Measurements from ENCODE around the gene LRRK1.
"Not testable (repeated sequence)": the region's sequence is repeated elsewhere in the genome, so short reads cannot be mapped to it uniquely, and the experiment has no call there.

The LRRK1 gene

GRCh38 chr15:101072235-101072634 is 153.1 kb downstream of the LRRK1 start:
- not testable (repeated sequence) for DNase-seq (ENCODE audit: low read depth)

DNA sequence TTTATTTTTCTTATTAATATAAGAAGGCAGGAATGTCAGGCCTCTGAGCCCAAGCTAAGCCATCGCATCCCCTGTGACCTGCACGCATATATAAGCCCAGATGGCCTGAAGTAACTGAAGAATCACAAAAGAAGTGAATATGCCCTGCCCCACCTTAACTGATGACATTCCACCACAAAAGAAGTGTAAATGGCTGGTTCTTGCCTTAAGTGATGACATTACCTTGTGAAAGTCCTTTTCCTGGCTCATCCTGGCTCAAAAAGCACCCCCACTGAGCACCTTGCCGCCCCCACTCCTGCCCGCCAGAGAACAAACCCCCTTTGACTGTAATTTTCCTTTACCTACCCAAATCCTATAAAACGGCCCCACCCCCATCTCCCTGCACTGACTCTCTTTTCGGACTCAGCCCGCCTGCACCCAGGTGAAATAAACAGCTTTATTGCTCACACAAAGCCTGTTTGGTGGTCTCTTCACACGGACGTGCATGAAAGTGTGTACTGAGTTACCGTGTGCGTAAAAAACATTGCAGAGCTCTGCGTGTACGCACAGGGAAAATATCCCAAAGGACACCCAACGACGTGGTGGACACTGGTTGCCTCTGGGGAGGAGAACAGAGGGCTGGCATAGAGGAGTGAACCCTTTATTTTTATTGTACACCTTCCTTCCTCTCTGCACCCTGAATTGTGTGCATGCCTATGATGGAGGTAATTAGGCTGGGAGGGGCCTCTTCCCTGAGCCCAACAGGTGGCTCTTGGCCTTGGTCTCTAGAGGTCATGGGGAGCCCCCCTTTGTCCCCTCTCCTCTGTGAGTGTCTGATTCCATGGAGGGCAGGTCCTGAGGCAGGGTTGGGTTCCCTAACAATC is 158.9 kb downstream of the LRRK1 start:
- not testable (repeated sequence) for DNase-seq (ENCODE audit: low read depth)

- DNase-seq (ENCODE audit: low read depth): no peak
These were observed 159.6 kb downstream of the LRRK1 start for GRCh38 chr15:101078669-101079323.

GRCh38 chr15:101081900-101082299 is 162.7 kb downstream of the LRRK1 start:
- DNase-seq (ENCODE audit: low read depth): no peak

- no peak for DNase-seq (ENCODE audit: low read depth)
These were observed 164.3 kb downstream of the LRRK1 start for GRCh38 chr15:101083336-101084045.

DNA sequence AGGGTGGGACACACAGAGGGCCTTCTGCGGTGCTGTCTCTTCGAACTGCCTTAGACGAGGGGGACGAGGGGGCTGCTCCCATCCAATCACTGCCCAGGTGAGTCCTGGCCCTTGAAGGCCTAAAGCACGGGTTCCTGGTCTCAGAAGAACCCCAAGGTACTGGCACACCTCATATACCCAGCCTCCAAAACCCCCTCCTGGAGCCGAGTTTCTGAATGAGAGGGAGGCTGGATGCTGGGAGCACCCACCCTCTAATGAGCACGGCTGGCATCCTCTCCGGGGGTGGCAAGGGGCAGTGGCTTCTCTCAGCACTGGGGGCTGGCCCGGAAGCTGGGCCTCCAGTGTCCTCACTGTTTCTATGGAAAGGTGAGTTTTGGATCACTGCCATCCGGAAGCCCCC is 165.6 kb downstream of the LRRK1 start:
- DNase-seq (ENCODE audit: low read depth): no peak

- DNase-seq (ENCODE audit: low read depth): no peak
These were observed 166.1 kb downstream of the LRRK1 start for GRCh38 chr15:101085311-101085700.

- no peak for DNase-seq (ENCODE audit: low read depth)
These were observed 167.4 kb downstream of the LRRK1 start for GRCh38 chr15:101086394-101087171.

GRCh38 chr15:101087172-101087769 is 168.1 kb downstream of the LRRK1 start:
- no peak for DNase-seq (ENCODE audit: low read depth)

DNA sequence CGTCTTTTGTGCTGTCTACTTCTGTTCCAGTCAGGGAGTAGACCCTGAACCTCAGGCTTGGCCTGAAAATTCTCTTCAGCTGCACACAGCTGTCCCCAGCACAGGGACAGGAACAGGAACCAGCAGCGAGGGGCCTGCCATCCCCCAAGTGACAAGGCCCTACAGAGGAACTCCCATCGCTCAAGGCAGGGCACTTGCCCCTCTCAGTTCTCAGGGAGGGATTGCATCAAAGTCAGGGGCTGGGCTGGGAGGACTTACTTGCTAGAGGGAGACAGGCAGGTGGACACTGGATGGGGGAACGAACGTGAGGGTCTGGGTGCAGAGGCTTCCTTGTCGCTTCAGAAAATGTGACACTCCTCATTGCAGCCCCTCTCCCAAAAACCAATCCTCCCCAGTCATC is 169.1 kb downstream of the LRRK1 start:
- no peak for DNase-seq (ENCODE audit: low read depth)

- DNase-seq (ENCODE audit: low read depth): peak; percentile 70
These were observed 169.8 kb downstream of the LRRK1 start for GRCh38 chr15:101088788-101089578.

- no peak for DNase-seq (ENCODE audit: low read depth)
These were observed 170.6 kb downstream of the LRRK1 start for GRCh38 chr15:101089579-101090427.

- no peak for DNase-seq (ENCODE audit: low read depth)
These were observed 171.3 kb downstream of the LRRK1 start for GRCh38 chr15:101090428-101090790.

DNA sequence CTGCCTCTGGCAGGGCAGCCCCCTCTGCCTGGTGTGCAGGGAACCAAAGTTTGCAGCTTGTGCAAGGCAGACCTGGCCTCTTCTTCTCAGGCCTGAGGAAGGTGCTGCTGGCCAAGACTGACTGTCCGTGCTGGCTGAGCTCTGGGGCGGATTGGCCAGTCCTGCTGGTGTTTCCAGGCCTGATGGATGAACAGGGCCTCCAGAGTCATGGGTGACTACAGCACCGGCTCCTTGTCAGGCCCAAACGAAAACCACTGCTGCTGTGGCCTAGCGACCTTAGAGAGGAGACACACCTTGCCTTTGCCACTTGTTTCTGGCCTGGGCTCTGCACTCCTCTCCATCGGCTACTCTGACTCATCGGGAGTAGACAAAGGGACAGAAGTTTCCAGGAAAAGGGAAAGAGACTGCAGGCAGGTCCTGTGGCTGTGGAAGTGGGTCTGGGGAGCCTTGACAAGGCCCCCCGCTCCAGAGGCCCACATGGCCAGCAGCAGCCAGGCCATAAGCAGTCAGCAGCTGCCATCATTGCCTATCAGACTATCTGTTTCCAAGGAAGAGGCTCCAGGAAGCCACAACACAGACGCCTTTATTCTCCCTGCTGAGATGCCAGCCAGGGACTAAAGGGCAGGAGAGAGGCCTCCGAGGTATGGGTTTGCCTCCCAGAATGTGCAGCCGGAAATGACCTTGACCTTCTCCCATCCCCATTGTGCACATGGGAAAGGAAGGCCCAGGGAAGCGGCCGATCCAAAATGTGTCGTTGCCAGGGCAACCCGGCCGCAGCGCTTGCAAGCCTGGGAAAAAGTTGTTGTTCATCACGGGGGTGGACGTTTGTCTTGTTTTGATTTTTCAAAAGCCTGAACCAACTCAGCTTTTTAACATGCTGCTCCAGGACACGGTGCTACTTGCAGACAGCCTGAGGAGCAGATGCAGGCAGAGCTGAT is 172.2 kb downstream of the LRRK1 start:
- no peak for DNase-seq (ENCODE audit: low read depth)

- no peak for DNase-seq (ENCODE audit: low read depth)
These were observed 173.2 kb downstream of the LRRK1 start for GRCh38 chr15:101092156-101092866.

GRCh38 chr15:101092867-101093202 is 173.7 kb downstream of the LRRK1 start:
- DNase-seq (ENCODE audit: low read depth): no peak

DNA sequence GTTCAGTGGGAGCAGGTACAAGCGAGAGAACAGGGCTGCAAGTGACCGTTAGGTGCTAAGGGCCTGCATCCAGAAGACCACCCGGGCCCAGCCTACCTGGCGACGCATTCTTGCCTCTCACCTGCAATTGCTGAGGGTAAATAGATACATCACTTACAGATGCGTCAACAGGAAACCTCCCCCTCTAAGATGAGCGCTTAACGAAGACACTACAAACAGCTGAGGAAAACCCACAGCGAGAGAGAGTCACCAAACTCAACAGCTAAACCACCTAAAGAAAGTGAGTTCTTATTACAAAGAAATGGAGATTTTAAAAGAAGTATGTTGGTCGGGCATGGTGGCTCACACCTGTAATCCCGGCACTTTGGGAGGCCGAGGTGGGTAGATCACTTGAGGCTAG is 174.8 kb downstream of the LRRK1 start:
- DNase-seq (ENCODE audit: low read depth): no peak

- DNase-seq (ENCODE audit: low read depth): not testable (repeated sequence)
These were observed 176.7 kb downstream of the LRRK1 start for GRCh38 chr15:101095796-101096406.

All from stimulated activated CD4-positive, alpha-beta T cell treated with anti-CD3 and anti-CD28 coated beads, Interleukin-2, amount 100 ng/mL, for 4 hours (primary cell).